GM23248 (cell line): ENCODE measurements around the gene JMJD7. TPM values are rescaled to one million over a fixed set of nuclear protein-coding genes. Genes with fewer than 3 reads are reported as not detected.
A peak's percentile ranks its signal among the peaks of the same experiment; 100 is the strongest.

Experiments used
- DNase-seq: peaks from one replicate; pipeline ENCODE4 v3.0.0-alpha.2; 2015
- H2AFZ ChIP-seq: fragments of 200-600 bp; sonication (generic); 2 replicates; pipeline ENCODE4 v1.6.1; 2016; ENCODE audit warnings: antibody characterized with exemption
- H3F3A ChIP-seq: fragments of 200-600 bp; sonication (generic); 2 replicates; pipeline ENCODE4 v1.6.1; 2016; ENCODE audit warnings: mild to moderate bottlenecking, antibody characterized with exemption, mixed run types; ENCODE audit not compliant: insufficient read depth
- H3K27ac ChIP-seq: fragments of 200-600 bp; sonication (generic); 2 replicates; pipeline ENCODE4 v1.5.1; 2016; ENCODE audit warnings: mild to moderate bottlenecking
- H3K27me3 ChIP-seq: fragments of 200-600 bp; sonication (generic); replicated peaks from 2 replicates; pipeline ENCODE4 v1.6.1; 2016; ENCODE audit warnings: mild to moderate bottlenecking; ENCODE audit not compliant: insufficient read depth
- H3K36me3 ChIP-seq: fragments of 200-600 bp; sonication (generic); 2 replicates; pipeline ENCODE4 v1.6.1; 2016; ENCODE audit warnings: low read depth, mild to moderate bottlenecking
- H3K4me1 ChIP-seq: fragments of 200-600 bp; sonication (generic); 2 replicates; pipeline ENCODE4 v1.6.1; 2016; ENCODE audit warnings: mild to moderate bottlenecking; ENCODE audit not compliant: insufficient read depth
- H3K4me2 ChIP-seq: fragments of 200-600 bp; sonication (generic); one replicate; pipeline ENCODE4 v1.6.1; 2016; ENCODE audit warnings: mild to moderate bottlenecking; ENCODE audit not compliant: unreplicated experiment
- H3K4me3 ChIP-seq: fragments of 200-600 bp; sonication (generic); 2 replicates; pipeline ENCODE4 v1.5.1; 2016; ENCODE audit warnings: mild to moderate bottlenecking
- H3K79me2 ChIP-seq: fragments of 200-600 bp; sonication (generic); 2 replicates; pipeline ENCODE4 v1.6.1; 2016; ENCODE audit warnings: mild to moderate bottlenecking; ENCODE audit not compliant: insufficient read depth
- H3K9ac ChIP-seq: fragments of 200-600 bp; sonication (generic); 2 replicates; pipeline ENCODE4 v1.6.1; 2016; ENCODE audit warnings: mild to moderate bottlenecking
- H3K9me2 ChIP-seq: fragments of 200-600 bp; sonication (generic); 2 replicates; pipeline ENCODE4 v1.6.1; 2016; ENCODE audit warnings: mixed run types, mild to moderate bottlenecking, moderate library complexity; ENCODE audit not compliant: insufficient read depth
- H3K9me3 ChIP-seq: fragments of 200-600 bp; sonication (generic); one replicate; pipeline ENCODE4 v1.6.1; 2017; ENCODE audit warnings: low read depth
- H4K20me1 ChIP-seq: fragments of 200-600 bp; sonication (generic); 2 replicates; pipeline ENCODE4 v1.6.0; 2016; ENCODE audit not compliant: insufficient read depth
- EZH2 ChIP-seq: fragments of 200-600 bp; sonication (generic); IDR thresholded peaks from 2 replicates; pipeline ENCODE4 v1.6.1; 2018; ENCODE audit warnings: antibody characterized with exemption, mild to moderate bottlenecking; ENCODE audit not compliant: insufficient read depth, poor library complexity, severe bottlenecking
- EZH2phosphoT487 ChIP-seq: fragments of 200-600 bp; sonication (generic); IDR thresholded peaks from 2 replicates; pipeline ENCODE4 v1.6.1; 2018; ENCODE audit warnings: antibody characterized with exemption, moderate library complexity, mild to moderate bottlenecking, low read depth; ENCODE audit not compliant: insufficient read depth
- WGBS, 2 experiments: methylation state at CpG; one replicate each; pipeline ENCODE4 v1.1.6; 2015 to 2017; ENCODE audit warnings: low lambda C conversion rate in 2 of 2, low coverage in 1 of 2; ENCODE audit errors: missing lambda C conversion rate in 2 of 2; 5-methylcytosine and 5-hydroxymethylcytosine counted together
- in situ Hi-C: fragments of 300-500 bp; cut with MboI; formaldehyde crosslinking; loops from 2 replicates; pipeline ENCODE4 v1.15.0; 2020
- polyA plus RNA-seq: library from polyadenylated mRNA; unstranded; fragments of >200 nt; fragmentation: Nextera tagmentation; extraction: Ambion mirVana; gene quantifications from 2 replicates; pipeline ENCODE4 v1.2.1, GENCODE V29; 2016
- total RNA-seq: library from RNA; depleted of rRNA; stranded (reverse); fragments of >200 nt; shearing (Covaris generic); gene quantifications from 2 replicates; pipeline ENCODE4 v1.2.3, GENCODE V29; 2014

The JMJD7 gene
- total and polyA plus RNA-seq, 2 experiments from 2014 or later: 3.5 to 11.7 TPM

GRCh38 chr15:41791547-41791937 is 36.4 kb upstream of the JMJD7 start:
- peaks cover 45% of the 10 kb centered on the region for H3F3A ChIP-seq
- peak overlapping the region; percentile 72 for H3K4me2 ChIP-seq
- no peaks in the 10 kb centered on the region for H3K27me3 ChIP-seq
- no peaks in the 10 kb centered on the region for H3K9me3 ChIP-seq
- in situ Hi-C loops: no loop called here
- DNase-seq: peak; percentile 40
- H4K20me1 ChIP-seq: no peaks in the 10 kb centered on the region
- no peaks in the 10 kb centered on the region for H3K36me3 ChIP-seq
- H3K4me1 ChIP-seq: peaks cover 46% of the 10 kb centered on the region
- no peaks in the 10 kb centered on the region for H3K9me2 ChIP-seq
- H2AFZ ChIP-seq: peak overlapping the region; percentile 44; the same call in 1 of the 2 replicates
- H3K27ac ChIP-seq: peak overlapping the region; percentile 87
- H3K9ac ChIP-seq: peak overlapping the region; percentile 58
- H3K79me2 ChIP-seq: peaks cover 91% of the 10 kb centered on the region
- 90 to 93% methylated on average over 4 of the region's 4 CpGs for WGBS, 2 experiments
- H3K4me3 ChIP-seq: peak overlapping the region; percentile 21; the same call in 1 of the 2 replicates
- TF ChIP-seq EZH2phosphoT487: no peak

GRCh38 chr15:41792000-41792637 is 35.8 kb upstream of the JMJD7 start:
- Histone ChIP-seq H3K4me3 (no peak overlapping the region), H3K9me2 (no peaks in the 10 kb centered on the region), H3K9me3 (no peaks in the 10 kb centered on the region), H3F3A (peaks cover 51% of the 10 kb centered on the region), H4K20me1 (no peaks in the 10 kb centered on the region), H3K27ac (peak overlapping the region; percentile 87), H2AFZ (no peak overlapping the region), H3K4me2 (peak overlapping the region; percentile 72), H3K9ac (no peak overlapping the region), H3K79me2 (peaks cover 89% of the 10 kb centered on the region), H3K27me3 (no peaks in the 10 kb centered on the region), H3K36me3 (no peaks in the 10 kb centered on the region), H3K4me1 (peaks cover 52% of the 10 kb centered on the region)
- TF ChIP-seq EZH2: no peak
- no peak for TF ChIP-seq EZH2phosphoT487
- 74 to 82% methylated on average over 3 to 5 of the region's 5 CpGs for WGBS, 2 experiments
- DNase-seq: no peak
- in situ Hi-C loops: no loop called here

GRCh38 chr15:41794081-41794480 is 33.8 kb upstream of the JMJD7 start:
- H3K4me2 ChIP-seq: peak overlapping the region; percentile 2

GRCh38 chr15:41795996-41796856 is 31.7 kb upstream of the JMJD7 start:
- TF ChIP-seq EZH2: no peak
- no peak for TF ChIP-seq EZH2phosphoT487
- peak overlapping the region; percentile 46 for H3K4me3 ChIP-seq
- peak overlapping the region; percentile 62 for H3K27ac ChIP-seq
- DNase-seq: peak; percentile 76
- in situ Hi-C loops: no loop called here
- H2AFZ ChIP-seq: peak overlapping the region; percentile 64
- no peaks in the 10 kb centered on the region for H3K27me3 ChIP-seq
- H3K79me2 ChIP-seq: peaks cover 78% of the 10 kb centered on the region
- H3K9ac ChIP-seq: peak overlapping the region; percentile 54
- peaks cover 49% of the 10 kb centered on the region for H3F3A ChIP-seq
- no peaks in the 10 kb centered on the region for H3K9me2 ChIP-seq
- 10% methylated on average over 10 of the region's 10 CpGs for WGBS, 2 experiments
- peak overlapping the region; percentile 75 for H3K4me2 ChIP-seq
- peaks cover 54% of the 10 kb centered on the region for H3K4me1 ChIP-seq
- H3K9me3 ChIP-seq: no peaks in the 10 kb centered on the region
- no peaks in the 10 kb centered on the region for H3K36me3 ChIP-seq
- H4K20me1 ChIP-seq: no peaks in the 10 kb centered on the region

More at GRCh38 chr15:41794081-41794480, 33.8 kb upstream of the JMJD7 start:
- Histone ChIP-seq H3K27ac (peak overlapping the region; percentile 76), H3K9ac (peak overlapping the region; percentile 41), H3K4me1 (peaks cover 63% of the 10 kb centered on the region), H2AFZ (no peak overlapping the region), H3K9me2 (no peaks in the 10 kb centered on the region), H3K9me3 (no peaks in the 10 kb centered on the region), H3K36me3 (no peaks in the 10 kb centered on the region), H3F3A (peaks cover 55% of the 10 kb centered on the region), H3K27me3 (no peaks in the 10 kb centered on the region), H3K79me2 (peaks cover 87% of the 10 kb centered on the region), H3K4me3 (no peak overlapping the region; the same call in 1 of the 2 replicates), H4K20me1 (no peaks in the 10 kb centered on the region)
- in situ Hi-C loops: no loop called here
- TF ChIP-seq EZH2: no peak
- no peak for TF ChIP-seq EZH2phosphoT487
- 18 to 21% methylated on average over 4 of the region's 4 CpGs for WGBS, 2 experiments
- DNase-seq: peak; percentile 82
